Adrenal gland (tissue), 12 donors: ENCODE data around the gene AKAP1. TPM values are rescaled to one million over a fixed set of nuclear protein-coding genes. Genes with fewer than 3 reads are reported as not detected.

ENCODE experiments used
- DNase-seq, 7 donors: peaks; one replicate each; pipeline ENCODE4 v3.0.0-alpha.2; 2019 to 2020
- H3K27ac ChIP-seq, 5 donors: fragments of 200-600 bp; sonication (generic) in 4 of 5; 1 replicate in 3 of 5; 2 replicates in 2 of 5; pipeline versions ENCODE4 v1.5.1 to v1.8.0; 2016 to 2020; ENCODE audit warnings: mild to moderate bottlenecking in 1 of 5
- H3K27me3 ChIP-seq: fragments of 200-600 bp; 2 replicates; pipeline ENCODE4 v1.8.0; 2021
- H3K36me3 ChIP-seq, 2 donors: fragments of 200-600 bp; replicated peaks in 1 of 2; 1 replicate in 1 of 2; 2 replicates in 1 of 2; pipeline versions ENCODE4 v1.5.1 to v1.8.0; 2018 to 2022
- H3K4me1 ChIP-seq, 2 donors: fragments of 200-600 bp; replicated peaks in 1 of 2; 1 replicate in 1 of 2; 2 replicates in 1 of 2; pipeline versions ENCODE4 v1.5.1 to v1.8.0; 2018 to 2021
- H3K4me3 ChIP-seq, 4 donors: fragments of 200-600 bp; sonication (generic) in 3 of 4; one replicate each; pipeline ENCODE4 v1.5.1; 2016 to 2018
- H3K9me3 ChIP-seq, 3 donors: fragments of 200-600 bp; sonication (generic) in 1 of 3; replicated peaks in 1 of 3; 1 replicate in 2 of 3; 2 replicates in 1 of 3; pipeline versions ENCODE4 v1.5.1 to v1.8.0; 2016 to 2021
- CTCF ChIP-seq, 6 experiments: fragments of 450-650 bp in 4 of 6; fragments of 200-600 bp in 2 of 6; sonication (generic) in 1 of 6; IDR thresholded peaks; 1 replicate in 5 of 6; 2 replicates in 1 of 6; pipeline versions ENCODE4 v1.5.1 to v1.8.0; 2016 to 2021; ENCODE audit warnings: antibody characterized with exemption in 6 of 6, mild to moderate bottlenecking in 2 of 6, moderate library complexity in 1 of 6
- POLR2A ChIP-seq, 2 donors: fragments of 450-650 bp; IDR thresholded peaks; one replicate each; pipeline ENCODE4 v1.6.1; 2017; ENCODE audit warnings: antibody characterized with exemption in 2 of 2, mild to moderate bottlenecking in 2 of 2, moderate library complexity in 1 of 2
- WGBS, 4 donors: extraction: QIAGEN DNeasy Blood & Tissue Kit in 2 of 4; methylation state at CpG; one replicate each; pipeline versions ENCODE4 v1.1.5 to v1.1.7; 2013 to 2017; 5-methylcytosine and 5-hydroxymethylcytosine counted together
- intact Hi-C, 2 donors: fragments of 100-400 bp; cut with DNase I; formaldehyde crosslinking; loops; one replicate each; pipeline versions ENCODE4 v1.14.1 to v1.15.0; 2022 to 2023
- polyA plus RNA-seq, 3 donors: library from polyadenylated mRNA; stranded (reverse); fragments of 200-250 nt in 2 of 3; fragments of 350-450 nt in 1 of 3; fragmentation: Illumina TruSeq in 1 of 3; extraction: RNeasy Lipid Tissue Mini Kit (QIAGEN cat#74804) in 1 of 3; gene quantifications; one replicate each; pipeline ENCODE4 v1.2.3, GENCODE V29; 2013 to 2014
- total RNA-seq, 9 donors: library from RNA; depleted of rRNA in 4 of 9; stranded (reverse); fragments of >200 nt in 4 of 9; fragments of 120-200 nt in 1 of 9; fragmentation: NEBNext Ultra II Directional in 1 of 9; extraction: Animal tissue kit (Norgen Biotek cat#: 25700) in 1 of 9; gene quantifications; one replicate each; pipeline versions ENCODE4 v1.1.0 to v1.2.4, GENCODE V29; 2013 to 2023
- donor health status: healthy with polysubstance abuse.
- donor health status: Bipolar disorder and iron deficiency.
- donor health status: DM: yes; HTN: yes; CAD: no.
- donor health status: DM: no; HTN: no; CAD: no.
- donor health status: DM: no; HTN: no; CAD: no.
- donor health status: DM: yes; HTN: yes; CAD: no.

The AKAP1 gene
- total and polyA plus RNA-seq, 12 donors: 14.0 to 259 (median 29.4) TPM

- Histone ChIP-seq H3K4me1 (peaks cover 0 to 7% of the 10 kb centered on the region in 2 donors), H3K27me3 (no peaks in the 10 kb centered on the region), H3K9me3 (no peaks in the 10 kb centered on the region), H3K27ac (no peak overlapping the region), H3K4me3 (no peak overlapping the region), H3K36me3 (peaks cover 0 to 5% of the 10 kb centered on the region in 2 donors)
- intact Hi-C loops: no loop called here
- 81 to 98% (median 84%) methylated on average over 6 to 7 of the region's 7 CpGs for WGBS, 4 donors
- no peak for TF ChIP-seq CTCF (IDR thresholded peaks at IDR 0.05)
- no peak for TF ChIP-seq POLR2A (IDR thresholded peaks at IDR 0.05)
- DNase-seq: no peak
These were observed 19.6 kb downstream of the AKAP1 start for GRCh38 chr17:57104461-57105175.

GRCh38 chr17:57105591-57105990 is 20.5 kb downstream of the AKAP1 start:
- intact Hi-C loops: no loop called here
- peaks cover 0 to 9% of the 10 kb centered on the region in 2 donors for H3K4me1 ChIP-seq
- no peaks in the 10 kb centered on the region for H3K27me3 ChIP-seq
- H3K27ac ChIP-seq: no peak overlapping the region
- no peak overlapping the region for H3K4me3 ChIP-seq
- 90 to 100% (median 92%) methylated on average over 4 to 8 of the region's 8 CpGs for WGBS, 4 donors
- no peak for TF ChIP-seq CTCF (IDR thresholded peaks at IDR 0.05)
- TF ChIP-seq POLR2A (IDR thresholded peaks at IDR 0.05): no peak
- H3K9me3 ChIP-seq: no peaks in the 10 kb centered on the region
- peaks cover 0 to 5% of the 10 kb centered on the region in 2 donors for H3K36me3 ChIP-seq
- DNase-seq: no peak

GRCh38 chr17:57106107-57106835 is 21.2 kb downstream of the AKAP1 start:
- peak in 1 of 6 experiments; percentile 25 for TF ChIP-seq CTCF (IDR thresholded peaks at IDR 0.05)
- TF ChIP-seq POLR2A (IDR thresholded peaks at IDR 0.05): no peak
- H3K27ac ChIP-seq: no peak overlapping the region
- peaks cover 0 to 9% of the 10 kb centered on the region in 2 donors for H3K4me1 ChIP-seq
- no peaks in the 10 kb centered on the region for H3K27me3 ChIP-seq
- no peak for DNase-seq
- H3K36me3 ChIP-seq: peaks cover 0 to 5% of the 10 kb centered on the region in 2 donors
- H3K4me3 ChIP-seq: no peak overlapping the region
- WGBS, 4 donors: 87 to 94% (median 91%) methylated on average over 13 to 17 of the region's 17 CpGs
- intact Hi-C loops: no loop called here
- H3K9me3 ChIP-seq: no peaks in the 10 kb centered on the region

- Histone ChIP-seq H3K27me3 (no peaks in the 10 kb centered on the region), H3K4me1 (peaks cover 0 to 9% of the 10 kb centered on the region in 2 donors), H3K9me3 (no peaks in the 10 kb centered on the region), H3K27ac (no peak overlapping the region), H3K36me3 (peaks cover 0 to 7% of the 10 kb centered on the region in 2 donors), H3K4me3 (no peak overlapping the region)
- intact Hi-C loops: no loop called here
- DNase-seq: no peak
- WGBS, 4 donors: 92 to 97% (median 96%) methylated on average over 13 to 14 of the region's 14 CpGs
- TF ChIP-seq POLR2A (IDR thresholded peaks at IDR 0.05) (no peak), CTCF (IDR thresholded peaks at IDR 0.05) (no peak)
These were observed 21.9 kb downstream of the AKAP1 start for GRCh38 chr17:57106836-57107497.
